SK-N-SH treated with all-trans-retinoic acid at 6 μM for 48 hours (cell line): ENCODE results near the gene C4orf51.

Experiments used
- ARNTL ChIP-seq: fragments of 450-650 bp; formaldehyde crosslinking; IDR thresholded peaks from 2 replicates; pipeline ENCODE4 v1.5.0; 2020; ENCODE audit warnings: low read depth, mild to moderate bottlenecking, moderate library complexity, borderline replicate concordance
- BACH2 ChIP-seq: fragments of 250-450 bp; sonication (Bioruptor Pico); IDR thresholded peaks from 2 replicates; pipeline ENCODE4 v1.9.0; 2021; ENCODE audit warnings: mild to moderate bottlenecking, borderline replicate concordance
- GLIS3 ChIP-seq: fragments of 250-450 bp; sonication (Bioruptor Pico); IDR thresholded peaks from 2 replicates; pipeline ENCODE4 v1.5.0; 2020; ENCODE audit warnings: mild to moderate bottlenecking, moderate library complexity
- RARB ChIP-seq: fragments of 250-450 bp; sonication (Bioruptor Pico); IDR thresholded peaks from 2 replicates; pipeline ENCODE4 v1.8.0; 2021; ENCODE audit warnings: mild to moderate bottlenecking, moderate library complexity
- TOX ChIP-seq: fragments of 250-450 bp; sonication (Bioruptor Pico); IDR thresholded peaks from 2 replicates; pipeline ENCODE4 v1.8.0; 2021; ENCODE audit warnings: mild to moderate bottlenecking, moderate library complexity, borderline replicate concordance
- ZC3H10 ChIP-seq: fragments of 250-450 bp; sonication (Bioruptor Pico); IDR thresholded peaks from 2 replicates; pipeline ENCODE4 v1.5.1; 2021; ENCODE audit warnings: mild to moderate bottlenecking, moderate library complexity
- ZFP30 ChIP-seq: fragments of 450-650 bp; formaldehyde crosslinking; IDR thresholded peaks from 2 replicates; pipeline ENCODE4 v1.5.0; 2022; ENCODE audit warnings: mild to moderate bottlenecking, moderate library complexity
- ZNF565 ChIP-seq: fragments of 450-650 bp; formaldehyde crosslinking; conservative IDR thresholded peaks from 2 replicates; pipeline ENCODE4 v1.5.0; 2020; ENCODE audit warnings: low read depth, mild to moderate bottlenecking, moderate library complexity
- TF ChIP-seq, protein P1 (sequence below): fragments of 250-450 bp; sonication (Bioruptor Pico); IDR thresholded peaks from 2 replicates; pipeline ENCODE4 v1.8.0; 2020; ENCODE audit warnings: mild to moderate bottlenecking, moderate library complexity, borderline replicate concordance
- TF ChIP-seq, protein P2 (sequence below): fragments of 250-450 bp; sonication (Bioruptor Pico); IDR thresholded peaks from 2 replicates; pipeline ENCODE4 v1.5.1; 2020; ENCODE audit warnings: low read depth, mild to moderate bottlenecking, moderate library complexity
- TF ChIP-seq, protein P3 (sequence below): fragments of 250-450 bp; sonication (Bioruptor Pico); IDR thresholded peaks from 2 replicates; pipeline ENCODE4 v1.5.1; 2021; ENCODE audit warnings: mild to moderate bottlenecking, moderate library complexity
- TF ChIP-seq, protein P4 (sequence below): fragments of 250-450 bp; sonication (Bioruptor Pico); IDR thresholded peaks from 2 replicates; pipeline ENCODE4 v1.8.0; 2021; ENCODE audit warnings: low read depth, mild to moderate bottlenecking, moderate library complexity, borderline replicate concordance

DNA sequence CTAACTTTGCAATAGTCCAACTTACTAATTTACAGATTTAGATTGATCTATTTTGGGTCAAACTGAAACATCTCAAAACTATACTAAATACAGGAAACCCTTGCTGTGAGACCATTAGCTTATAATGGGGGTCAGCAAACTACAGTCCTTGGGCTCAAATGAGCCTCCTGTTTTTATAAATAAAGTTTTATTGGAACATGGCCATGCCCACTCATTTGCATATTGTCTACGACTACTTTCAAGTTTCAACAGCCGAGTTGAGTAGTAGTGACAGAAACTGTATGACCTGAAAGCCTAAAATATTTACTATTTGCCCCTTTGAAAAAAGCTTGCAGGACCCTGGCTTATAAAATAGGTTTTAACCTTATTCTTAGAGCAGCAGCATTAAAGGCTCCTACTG, 92.4 kb downstream of the C4orf51 start:
- TF ChIP-seq RARB (CRISPR knock-in tag) (no peak), ZFP30 (CRISPR knock-in tag) (no peak), ARNTL (CRISPR knock-in tag) (no peak), BACH2 (CRISPR knock-in tag) (no peak), TOX (CRISPR knock-in tag) (no peak), ZC3H10 (no peak), ZNF565 (CRISPR knock-in tag) (no peak), GLIS3 (CRISPR knock-in tag) (no peak)
- TF ChIP-seq, protein P1, sequence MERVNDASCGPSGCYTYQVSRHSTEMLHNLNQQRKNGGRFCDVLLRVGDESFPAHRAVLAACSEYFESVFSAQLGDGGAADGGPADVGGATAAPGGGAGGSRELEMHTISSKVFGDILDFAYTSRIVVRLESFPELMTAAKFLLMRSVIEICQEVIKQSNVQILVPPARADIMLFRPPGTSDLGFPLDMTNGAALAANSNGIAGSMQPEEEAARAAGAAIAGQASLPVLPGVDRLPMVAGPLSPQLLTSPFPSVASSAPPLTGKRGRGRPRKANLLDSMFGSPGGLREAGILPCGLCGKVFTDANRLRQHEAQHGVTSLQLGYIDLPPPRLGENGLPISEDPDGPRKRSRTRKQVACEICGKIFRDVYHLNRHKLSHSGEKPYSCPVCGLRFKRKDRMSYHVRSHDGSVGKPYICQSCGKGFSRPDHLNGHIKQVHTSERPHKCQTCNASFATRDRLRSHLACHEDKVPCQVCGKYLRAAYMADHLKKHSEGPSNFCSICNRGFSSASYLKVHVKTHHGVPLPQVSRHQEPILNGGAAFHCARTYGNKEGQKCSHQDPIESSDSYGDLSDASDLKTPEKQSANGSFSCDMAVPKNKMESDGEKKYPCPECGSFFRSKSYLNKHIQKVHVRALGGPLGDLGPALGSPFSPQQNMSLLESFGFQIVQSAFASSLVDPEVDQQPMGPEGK (CRISPR knock-in tag): no peak
- TF ChIP-seq, protein P2, sequence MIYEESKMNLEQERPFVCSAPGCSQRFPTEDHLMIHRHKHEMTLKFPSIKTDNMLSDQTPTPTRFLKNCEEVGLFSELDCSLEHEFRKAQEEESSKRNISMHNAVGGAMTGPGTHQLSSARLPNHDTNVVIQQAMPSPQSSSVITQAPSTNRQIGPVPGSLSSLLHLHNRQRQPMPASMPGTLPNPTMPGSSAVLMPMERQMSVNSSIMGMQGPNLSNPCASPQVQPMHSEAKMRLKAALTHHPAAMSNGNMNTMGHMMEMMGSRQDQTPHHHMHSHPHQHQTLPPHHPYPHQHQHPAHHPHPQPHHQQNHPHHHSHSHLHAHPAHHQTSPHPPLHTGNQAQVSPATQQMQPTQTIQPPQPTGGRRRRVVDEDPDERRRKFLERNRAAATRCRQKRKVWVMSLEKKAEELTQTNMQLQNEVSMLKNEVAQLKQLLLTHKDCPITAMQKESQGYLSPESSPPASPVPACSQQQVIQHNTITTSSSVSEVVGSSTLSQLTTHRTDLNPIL (CRISPR knock-in tag): no peak
- TF ChIP-seq, protein P3, sequence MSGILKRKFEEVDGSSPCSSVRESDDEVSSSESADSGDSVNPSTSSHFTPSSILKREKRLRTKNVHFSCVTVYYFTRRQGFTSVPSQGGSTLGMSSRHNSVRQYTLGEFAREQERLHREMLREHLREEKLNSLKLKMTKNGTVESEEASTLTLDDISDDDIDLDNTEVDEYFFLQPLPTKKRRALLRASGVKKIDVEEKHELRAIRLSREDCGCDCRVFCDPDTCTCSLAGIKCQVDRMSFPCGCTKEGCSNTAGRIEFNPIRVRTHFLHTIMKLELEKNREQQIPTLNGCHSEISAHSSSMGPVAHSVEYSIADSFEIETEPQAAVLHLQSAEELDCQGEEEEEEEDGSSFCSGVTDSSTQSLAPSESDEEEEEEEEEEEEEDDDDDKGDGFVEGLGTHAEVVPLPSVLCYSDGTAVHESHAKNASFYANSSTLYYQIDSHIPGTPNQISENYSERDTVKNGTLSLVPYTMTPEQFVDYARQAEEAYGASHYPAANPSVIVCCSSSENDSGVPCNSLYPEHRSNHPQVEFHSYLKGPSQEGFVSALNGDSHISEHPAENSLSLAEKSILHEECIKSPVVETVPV (CRISPR knock-in tag): no peak
- TF ChIP-seq, protein P4, sequence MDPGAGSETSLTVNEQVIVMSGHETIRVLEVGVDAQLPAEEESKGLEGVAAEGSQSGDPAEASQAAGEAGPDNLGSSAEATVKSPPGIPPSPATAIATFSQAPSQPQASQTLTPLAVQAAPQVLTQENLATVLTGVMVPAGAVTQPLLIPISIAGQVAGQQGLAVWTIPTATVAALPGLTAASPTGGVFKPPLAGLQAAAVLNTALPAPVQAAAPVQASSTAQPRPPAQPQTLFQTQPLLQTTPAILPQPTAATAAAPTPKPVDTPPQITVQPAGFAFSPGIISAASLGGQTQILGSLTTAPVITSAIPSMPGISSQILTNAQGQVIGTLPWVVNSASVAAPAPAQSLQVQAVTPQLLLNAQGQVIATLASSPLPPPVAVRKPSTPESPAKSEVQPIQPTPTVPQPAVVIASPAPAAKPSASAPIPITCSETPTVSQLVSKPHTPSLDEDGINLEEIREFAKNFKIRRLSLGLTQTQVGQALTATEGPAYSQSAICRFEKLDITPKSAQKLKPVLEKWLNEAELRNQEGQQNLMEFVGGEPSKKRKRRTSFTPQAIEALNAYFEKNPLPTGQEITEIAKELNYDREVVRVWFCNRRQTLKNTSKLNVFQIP (CRISPR knock-in tag): no peak
